ENCODE data around the gene MDGA2.

The MDGA2 gene

DNA sequence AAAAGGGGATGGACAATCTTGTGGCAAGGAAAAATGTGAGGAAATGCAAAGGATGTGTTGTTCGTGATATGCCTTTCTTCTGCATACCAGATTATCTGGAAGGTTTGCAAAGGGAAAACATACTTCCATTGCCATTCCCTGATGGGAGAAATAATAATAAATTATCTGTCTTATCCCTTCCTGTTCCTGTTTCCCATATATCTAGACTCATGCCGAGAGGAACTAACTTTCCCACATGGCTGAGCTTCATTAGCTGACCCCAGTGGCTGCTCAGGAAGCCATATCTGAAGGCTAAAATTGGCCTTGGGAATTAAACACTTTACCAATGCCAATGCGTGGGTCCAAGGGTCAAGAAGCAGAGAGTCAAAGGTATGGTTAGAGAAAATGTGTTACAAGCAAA is 439.8 kb downstream of the MDGA2 start:
- Histone ChIP-seq H3K18ac (ENCODE audit: low read depth in 1 of 2, low read length in 2 of 2) (no peak overlapping the region), H3K9me3 (ENCODE audit: control insufficient read depth, low read length) (no peaks in the 10 kb centered on the region), H2BK12ac (ENCODE audit: low read length in 2 of 2) (no peak overlapping the region), H3K4me3 (ENCODE audit: insufficient read depth in 1 of 2, low read depth in 1 of 2, low read length in 2 of 2) (no peak overlapping the region), H3K23ac (ENCODE audit: low read length in 2 of 2) (no peak overlapping the region), H3K79me1 (replicated peaks; ENCODE audit: low read length, poor library complexity, severe bottlenecking) (no peaks in the 10 kb centered on the region), H4K91ac (ENCODE audit: low read length) (no peak overlapping the region), H3K14ac (ENCODE audit: low read length in 2 of 2) (no peak overlapping the region), H3K9ac (ENCODE audit: low read length) (no peak overlapping the region), H2AFZ (ENCODE audit: low read depth, low read length) (no peak overlapping the region), H2BK15ac (ENCODE audit: low read depth, poor library complexity, severe bottlenecking) (no peak overlapping the region), H3K27me3 (ENCODE audit: control insufficient read depth in 1 of 2, insufficient read depth in 1 of 2, low read length in 2 of 2) (no peaks in the 10 kb centered on the region), H2BK5ac (ENCODE audit: low read depth, low read length, poor library complexity, severe bottlenecking) (no peak overlapping the region), H3K4ac (ENCODE audit: low read depth in 1 of 2, low read length in 2 of 2) (no peak overlapping the region), H4K8ac (ENCODE audit: low read length) (no peak overlapping the region), H2BK120ac (ENCODE audit: low read depth, low read length) (no peak overlapping the region), H3K27ac (ENCODE audit: low read length, poor library complexity, severe bottlenecking) (no peak overlapping the region), H3K36me3 (ENCODE audit: control insufficient read depth in 1 of 2, insufficient read depth in 2 of 2, low read depth in 1 of 2, low read length in 2 of 2) (no peaks in the 10 kb centered on the region), H3K4me2 (ENCODE audit: low read length, poor library complexity, severe bottlenecking) (no peak overlapping the region), H2AK5ac (ENCODE audit: low read length, severe bottlenecking) (no peak overlapping the region), H3K4me1 (ENCODE audit: control insufficient read depth, insufficient read depth, low read depth, low read length) (no peaks in the 10 kb centered on the region)
- no peak for DNase-seq
- WGBS: 66% methylated on average over 3 of the region's 3 CpGs

DNA sequence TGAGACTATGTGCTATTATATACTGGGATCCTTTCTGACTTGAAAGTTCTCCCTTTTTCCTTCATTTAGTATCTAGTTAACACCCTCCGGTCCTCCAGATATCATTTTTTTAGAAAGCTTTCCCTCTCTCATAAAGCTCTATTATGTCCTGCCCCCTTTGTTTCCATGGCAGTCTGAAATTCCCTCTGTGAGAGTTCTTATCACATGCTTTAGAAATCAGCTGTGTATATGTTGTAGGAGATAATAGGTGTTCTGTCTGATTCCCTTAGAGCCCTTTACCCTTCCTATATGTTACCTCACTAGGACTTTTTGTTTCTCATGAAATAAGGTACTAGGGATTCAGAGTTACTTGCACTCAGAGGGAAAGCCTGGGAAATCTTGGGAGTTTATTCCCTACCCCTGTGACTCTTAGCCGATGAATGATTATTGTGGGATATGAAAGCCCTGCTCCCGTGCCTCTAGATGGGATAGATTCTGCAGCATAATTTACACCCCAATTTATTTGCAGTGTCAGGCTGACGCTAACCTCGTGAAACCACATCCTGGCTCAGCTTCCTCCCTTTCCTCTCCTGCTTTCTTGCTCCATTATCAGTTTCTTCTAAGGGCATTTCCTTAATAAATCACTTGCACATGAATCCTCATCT is 448.4 kb downstream of the MDGA2 start:
- H3K36me3 ChIP-seq (ENCODE audit: control insufficient read depth in 1 of 2, insufficient read depth in 2 of 2, low read depth in 1 of 2, low read length in 2 of 2): no peaks in the 10 kb centered on the region
- no peak overlapping the region for H3K27ac ChIP-seq (ENCODE audit: low read length, poor library complexity, severe bottlenecking)
- H3K4me1 ChIP-seq (ENCODE audit: control insufficient read depth, insufficient read depth, low read depth, low read length): no peaks in the 10 kb centered on the region
- no peak overlapping the region for H3K23ac ChIP-seq (ENCODE audit: low read length in 2 of 2)
- no peaks in the 10 kb centered on the region for H3K79me1 ChIP-seq (replicated peaks; ENCODE audit: low read length, poor library complexity, severe bottlenecking)
- no peak overlapping the region for H3K4me3 ChIP-seq (ENCODE audit: insufficient read depth in 1 of 2, low read depth in 1 of 2, low read length in 2 of 2)
- H2BK5ac ChIP-seq (ENCODE audit: low read depth, low read length, poor library complexity, severe bottlenecking): no peak overlapping the region
- H4K91ac ChIP-seq (ENCODE audit: low read length): no peak overlapping the region
- no peak overlapping the region for H2AK5ac ChIP-seq (ENCODE audit: low read length, severe bottlenecking)
- no peaks in the 10 kb centered on the region for H3K27me3 ChIP-seq (ENCODE audit: control insufficient read depth in 1 of 2, insufficient read depth in 1 of 2, low read length in 2 of 2)
- no peak overlapping the region for H3K4me2 ChIP-seq (ENCODE audit: low read length, poor library complexity, severe bottlenecking)
- H4K8ac ChIP-seq (ENCODE audit: low read length): no peak overlapping the region
- no peak overlapping the region for H3K4ac ChIP-seq (ENCODE audit: low read depth in 1 of 2, low read length in 2 of 2)
- H2BK15ac ChIP-seq (ENCODE audit: low read depth, poor library complexity, severe bottlenecking): no peak overlapping the region
- H2BK120ac ChIP-seq (ENCODE audit: low read depth, low read length): peak overlapping the region; percentile 42
- peak; percentile 86 for DNase-seq
- H3K18ac ChIP-seq (ENCODE audit: low read depth in 1 of 2, low read length in 2 of 2): no peak overlapping the region
- H3K9me3 ChIP-seq (ENCODE audit: control insufficient read depth, low read length): no peaks in the 10 kb centered on the region
- H3K9ac ChIP-seq (ENCODE audit: low read length): no peak overlapping the region
- no peak overlapping the region for H2BK12ac ChIP-seq (ENCODE audit: low read length in 2 of 2)
- no peak overlapping the region for H2AFZ ChIP-seq (ENCODE audit: low read depth, low read length)
- H3K14ac ChIP-seq (ENCODE audit: low read length in 2 of 2): no peak overlapping the region
- WGBS: 17% methylated on average over 5 of the region's 5 CpGs

GRCh38 chr14:47223656-47224055 is 451.7 kb downstream of the MDGA2 start:
- H4K91ac ChIP-seq (ENCODE audit: low read length): no peak overlapping the region
- H2BK12ac ChIP-seq (ENCODE audit: low read length in 2 of 2): no peak overlapping the region
- H3K27me3 ChIP-seq (ENCODE audit: control insufficient read depth in 1 of 2, insufficient read depth in 1 of 2, low read length in 2 of 2): no peaks in the 10 kb centered on the region
- no peak overlapping the region for H3K27ac ChIP-seq (ENCODE audit: low read length, poor library complexity, severe bottlenecking)
- H2AK5ac ChIP-seq (ENCODE audit: low read length, severe bottlenecking): no peak overlapping the region
- no peak overlapping the region for H3K4me2 ChIP-seq (ENCODE audit: low read length, poor library complexity, severe bottlenecking)
- H2BK15ac ChIP-seq (ENCODE audit: low read depth, poor library complexity, severe bottlenecking): no peak overlapping the region
- no peak overlapping the region for H3K4me3 ChIP-seq (ENCODE audit: insufficient read depth in 1 of 2, low read depth in 1 of 2, low read length in 2 of 2)
- WGBS: 100% methylated on average over 1 of the region's 4 CpGs
- no peaks in the 10 kb centered on the region for H3K79me1 ChIP-seq (replicated peaks; ENCODE audit: low read length, poor library complexity, severe bottlenecking)
- H3K9ac ChIP-seq (ENCODE audit: low read length): no peak overlapping the region
- no peak overlapping the region for H3K4ac ChIP-seq (ENCODE audit: low read depth in 1 of 2, low read length in 2 of 2)
- no peak for DNase-seq
- H3K23ac ChIP-seq (ENCODE audit: low read length in 2 of 2): no peak overlapping the region
- H2AFZ ChIP-seq (ENCODE audit: low read depth, low read length): no peak overlapping the region
- no peaks in the 10 kb centered on the region for H3K36me3 ChIP-seq (ENCODE audit: control insufficient read depth in 1 of 2, insufficient read depth in 2 of 2, low read depth in 1 of 2, low read length in 2 of 2)
- no peak overlapping the region for H4K8ac ChIP-seq (ENCODE audit: low read length)
- H2BK5ac ChIP-seq (ENCODE audit: low read depth, low read length, poor library complexity, severe bottlenecking): no peak overlapping the region
- no peaks in the 10 kb centered on the region for H3K9me3 ChIP-seq (ENCODE audit: control insufficient read depth, low read length)
- no peak overlapping the region for H3K14ac ChIP-seq (ENCODE audit: low read length in 2 of 2)
- no peak overlapping the region for H2BK120ac ChIP-seq (ENCODE audit: low read depth, low read length)
- H3K4me1 ChIP-seq (ENCODE audit: control insufficient read depth, insufficient read depth, low read depth, low read length): no peaks in the 10 kb centered on the region
- H3K18ac ChIP-seq (ENCODE audit: low read depth in 1 of 2, low read length in 2 of 2): no peak overlapping the region

GRCh38 chr14:47220096-47220495 is 455.3 kb downstream of the MDGA2 start:
- no peak overlapping the region for H2AK5ac ChIP-seq (ENCODE audit: low read length, severe bottlenecking)
- no peak overlapping the region for H2BK5ac ChIP-seq (ENCODE audit: low read depth, low read length, poor library complexity, severe bottlenecking)
- no peak overlapping the region for H3K23ac ChIP-seq (ENCODE audit: low read length in 2 of 2)
- DNase-seq: no peak
- peak overlapping the region; percentile 61 to 86 for H3K18ac ChIP-seq (ENCODE audit: low read depth in 1 of 2, low read length in 2 of 2)
- H3K4me3 ChIP-seq (ENCODE audit: insufficient read depth in 1 of 2, low read depth in 1 of 2, low read length in 2 of 2): no peak overlapping the region
- H2BK12ac ChIP-seq (ENCODE audit: low read length in 2 of 2): no peak overlapping the region
- no peak overlapping the region for H3K9ac ChIP-seq (ENCODE audit: low read length)
- 81% methylated on average over 2 of the region's 2 CpGs for WGBS
- no peaks in the 10 kb centered on the region for H3K36me3 ChIP-seq (ENCODE audit: control insufficient read depth in 1 of 2, insufficient read depth in 2 of 2, low read depth in 1 of 2, low read length in 2 of 2)
- no peak overlapping the region for H3K27ac ChIP-seq (ENCODE audit: low read length, poor library complexity, severe bottlenecking)
- H3K14ac ChIP-seq (ENCODE audit: low read length in 2 of 2): no peak overlapping the region
- no peaks in the 10 kb centered on the region for H3K27me3 ChIP-seq (ENCODE audit: control insufficient read depth in 1 of 2, insufficient read depth in 1 of 2, low read length in 2 of 2)
- H2BK120ac ChIP-seq (ENCODE audit: low read depth, low read length): no peak overlapping the region
- H3K4me1 ChIP-seq (ENCODE audit: control insufficient read depth, insufficient read depth, low read depth, low read length): no peaks in the 10 kb centered on the region
- peak overlapping the region; percentile 61 for H4K91ac ChIP-seq (ENCODE audit: low read length)
- H4K8ac ChIP-seq (ENCODE audit: low read length): no peak overlapping the region
- no peak overlapping the region for H2BK15ac ChIP-seq (ENCODE audit: low read depth, poor library complexity, severe bottlenecking)
- no peaks in the 10 kb centered on the region for H3K79me1 ChIP-seq (replicated peaks; ENCODE audit: low read length, poor library complexity, severe bottlenecking)
- no peaks in the 10 kb centered on the region for H3K9me3 ChIP-seq (ENCODE audit: control insufficient read depth, low read length)
- no peak overlapping the region for H3K4ac ChIP-seq (ENCODE audit: low read depth in 1 of 2, low read length in 2 of 2)
- no peak overlapping the region for H2AFZ ChIP-seq (ENCODE audit: low read depth, low read length)
- no peak overlapping the region for H3K4me2 ChIP-seq (ENCODE audit: low read length, poor library complexity, severe bottlenecking)
